BLaER1 treated with 17β-estradiol and CSF1 and Interleukin-3, amounts not matched to agents 10 nM and 100 nM (cell line): ENCODE data around the gene HSPA12B.

Experiments
- H3K27ac ChIP-seq, 11 experiments: shearing (Covaris generic); formaldehyde crosslinking; 2 replicates each; pipeline ENCODE4 v1.8.1; 2022
- H3K27me3 ChIP-seq, 11 experiments: shearing (Covaris generic); formaldehyde crosslinking; 2 replicates each; pipeline ENCODE4 v1.8.1; 2022
- H3K36me3 ChIP-seq, 11 experiments: shearing (Covaris generic); formaldehyde crosslinking; 2 replicates each; pipeline ENCODE4 v1.8.1; 2022
- H3K4me1 ChIP-seq, 10 experiments: shearing (Covaris generic); formaldehyde crosslinking; 2 replicates each; pipeline ENCODE4 v1.8.1; 2022
- H3K4me2 ChIP-seq, 11 experiments: shearing (Covaris generic); formaldehyde crosslinking; 2 replicates each; pipeline ENCODE4 v1.8.1; 2022
- H3K4me3 ChIP-seq, 10 experiments: shearing (Covaris generic); formaldehyde crosslinking; 2 replicates each; pipeline ENCODE4 v1.8.1; 2022
- H3K9ac ChIP-seq, 11 experiments: shearing (Covaris generic); formaldehyde crosslinking; 2 replicates each; pipeline ENCODE4 v1.8.1; 2022
- H3K9me3 ChIP-seq, 11 experiments: shearing (Covaris generic); formaldehyde crosslinking; replicated peaks in 1 of 11; 2 replicates each; pipeline ENCODE4 v1.8.1; 2022
- H4K20me1 ChIP-seq, 11 experiments: shearing (Covaris generic); formaldehyde crosslinking; 2 replicates each; pipeline ENCODE4 v1.8.1; 2022
- Cebpa-rat ChIP-seq, 11 experiments: shearing (Covaris generic); IDR thresholded peaks; 2 replicates each; pipeline ENCODE4 v1.8.1; 2022

The HSPA12B gene, protein sequence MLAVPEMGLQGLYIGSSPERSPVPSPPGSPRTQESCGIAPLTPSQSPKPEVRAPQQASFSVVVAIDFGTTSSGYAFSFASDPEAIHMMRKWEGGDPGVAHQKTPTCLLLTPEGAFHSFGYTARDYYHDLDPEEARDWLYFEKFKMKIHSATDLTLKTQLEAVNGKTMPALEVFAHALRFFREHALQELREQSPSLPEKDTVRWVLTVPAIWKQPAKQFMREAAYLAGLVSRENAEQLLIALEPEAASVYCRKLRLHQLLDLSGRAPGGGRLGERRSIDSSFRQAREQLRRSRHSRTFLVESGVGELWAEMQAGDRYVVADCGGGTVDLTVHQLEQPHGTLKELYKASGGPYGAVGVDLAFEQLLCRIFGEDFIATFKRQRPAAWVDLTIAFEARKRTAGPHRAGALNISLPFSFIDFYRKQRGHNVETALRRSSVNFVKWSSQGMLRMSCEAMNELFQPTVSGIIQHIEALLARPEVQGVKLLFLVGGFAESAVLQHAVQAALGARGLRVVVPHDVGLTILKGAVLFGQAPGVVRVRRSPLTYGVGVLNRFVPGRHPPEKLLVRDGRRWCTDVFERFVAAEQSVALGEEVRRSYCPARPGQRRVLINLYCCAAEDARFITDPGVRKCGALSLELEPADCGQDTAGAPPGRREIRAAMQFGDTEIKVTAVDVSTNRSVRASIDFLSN

GRCh38 chr20:3732327-3733118, at the start of gene HSPA12B:
Gene HSPA12B, plus strand, starts transcription at chr20:3732685. Its CDS starts 5,990 bp downstream, at chr20:3738675.
- H3K9me3 ChIP-seq, result no peaks in the 10 kb centered on the region
- no peaks in the 10 kb centered on the region for H3K36me3 ChIP-seq
- peak within 1 kb of the TSS in 5 of 11 experiments; percentile 18 to 44 (median 39); a peak in 3 of 22 replicates for H3K9ac ChIP-seq
- peaks cover 25 to 40% (median 31%) of the 10 kb centered on the region in 11 experiments for H3K27me3 ChIP-seq
- H3K4me1 ChIP-seq, result peaks cover 27 to 66% (median 43%) of the 10 kb centered on the region in 10 experiments
- no peaks in the 10 kb centered on the region for H4K20me1 ChIP-seq
- peak within 1 kb of the TSS; percentile 19 to 84 (median 61); a peak in 21 of 22 replicates for H3K4me2 ChIP-seq
- no peak for TF ChIP-seq Cebpa-rat (IDR thresholded peaks at IDR 0.05)
- H3K27ac ChIP-seq, result no peak within 1 kb of the TSS; a peak in 1 of 22 replicates
- peak within 1 kb of the TSS in 3 of 10 experiments; percentile 5 to 38 (median 24); a peak in 3 of 20 replicates for H3K4me3 ChIP-seq

GRCh38 chr20:3685341-3685740, 47.1 kb upstream of the HSPA12B start:
- no peaks in the 10 kb centered on the region for H3K9me3 ChIP-seq
- peaks cover 0 to 41% (median 0%) of the 10 kb centered on the region in 11 experiments; a peak in 7 of 22 replicates for H4K20me1 ChIP-seq
- peaks cover 0 to 31% (median 0%) of the 10 kb centered on the region in 11 experiments; a peak in 4 of 22 replicates for H3K36me3 ChIP-seq
- no peak overlapping the region for H3K4me2 ChIP-seq
- H3K4me3 ChIP-seq, result no peak overlapping the region
- no peak overlapping the region for H3K27ac ChIP-seq
- TF ChIP-seq Cebpa-rat (IDR thresholded peaks at IDR 0.05), result no peak
- H3K9ac ChIP-seq, result no peak overlapping the region
- H3K4me1 ChIP-seq, result peaks cover 0 to 22% (median 9%) of the 10 kb centered on the region in 10 experiments; a peak in 11 of 20 replicates
- H3K27me3 ChIP-seq, result peaks cover 34 to 49% (median 37%) of the 10 kb centered on the region in 11 experiments

DNA sequence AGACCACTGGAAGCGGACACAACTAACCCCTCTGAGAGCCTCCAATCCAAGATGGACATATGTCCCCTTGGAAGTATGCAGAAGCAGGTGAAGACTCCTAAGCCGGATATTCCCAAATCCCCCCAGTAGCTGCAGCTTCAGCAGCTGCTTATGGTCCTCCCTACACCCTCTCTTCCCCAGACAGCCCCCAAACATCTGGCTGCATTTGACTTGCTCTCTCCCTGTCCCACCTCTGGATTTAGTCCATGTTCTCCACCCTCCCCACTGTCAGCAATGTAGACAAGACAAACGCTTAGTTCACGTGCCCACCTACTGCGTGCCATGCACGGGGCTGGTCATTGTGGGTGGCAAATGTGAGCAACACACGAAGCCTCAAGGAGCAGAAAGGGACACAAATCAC, 46.1 kb upstream of the HSPA12B start:
- peak overlapping the region in 6 of 11 experiments; percentile 4 to 39 (median 21); a peak in 5 of 22 replicates for H3K4me2 ChIP-seq
- peaks cover 23 to 39% (median 26%) of the 10 kb centered on the region in 11 experiments for H3K27me3 ChIP-seq
- peaks cover 0 to 52% (median 0%) of the 10 kb centered on the region in 11 experiments; a peak in 7 of 22 replicates for H4K20me1 ChIP-seq
- H3K4me1 ChIP-seq, result peaks cover 0 to 18% (median 9%) of the 10 kb centered on the region in 10 experiments; a peak in 10 of 20 replicates
- peaks cover 0 to 42% (median 0%) of the 10 kb centered on the region in 11 experiments; a peak in 5 of 22 replicates for H3K36me3 ChIP-seq
- TF ChIP-seq Cebpa-rat (IDR thresholded peaks at IDR 0.05), result no peak
- no peaks in the 10 kb centered on the region for H3K9me3 ChIP-seq
- H3K4me3 ChIP-seq, result no peak overlapping the region
- H3K9ac ChIP-seq, result no peak overlapping the region
- H3K27ac ChIP-seq, result no peak overlapping the region

GRCh38 chr20:3686867-3687321, 45.6 kb upstream of the HSPA12B start:
- Histone ChIP-seq H3K27ac (no peak overlapping the region), H3K27me3 (peaks cover 18 to 34% (median 22%) of the 10 kb centered on the region in 11 experiments), H3K36me3 (peaks cover 0 to 46% (median 0%) of the 10 kb centered on the region in 11 experiments; a peak in 5 of 22 replicates), H3K9me3 (no peaks in the 10 kb centered on the region), H3K4me1 (peaks cover 0 to 18% (median 9%) of the 10 kb centered on the region in 10 experiments; a peak in 10 of 20 replicates), H3K4me3 (no peak overlapping the region), H3K9ac (no peak overlapping the region), H3K4me2 (peak overlapping the region in 6 of 11 experiments; percentile 4 to 39 (median 21); a peak in 5 of 22 replicates), H4K20me1 (peaks cover 0 to 57% (median 0%) of the 10 kb centered on the region in 11 experiments; a peak in 6 of 22 replicates)
- TF ChIP-seq Cebpa-rat (IDR thresholded peaks at IDR 0.05), result peak in 1 of 11 experiments; percentile 50; a peak in 2 of 22 replicates

- Histone ChIP-seq H3K4me1 (peaks cover 0 to 18% (median 9%) of the 10 kb centered on the region in 10 experiments; a peak in 10 of 20 replicates), H3K27ac (no peak overlapping the region), H3K9ac (no peak overlapping the region), H3K4me3 (no peak overlapping the region), H3K27me3 (peaks cover 11 to 26% (median 14%) of the 10 kb centered on the region in 11 experiments), H3K4me2 (no peak overlapping the region), H4K20me1 (peaks cover 0 to 64% (median 0%) of the 10 kb centered on the region in 11 experiments; a peak in 6 of 22 replicates), H3K9me3 (no peaks in the 10 kb centered on the region), H3K36me3 (peaks cover 0 to 54% (median 0%) of the 10 kb centered on the region in 11 experiments; a peak in 5 of 22 replicates)
- no peak for TF ChIP-seq Cebpa-rat (IDR thresholded peaks at IDR 0.05)
Measured at GRCh38 chr20:3687655-3688054, 44.8 kb upstream of the HSPA12B start.

- Histone ChIP-seq H3K4me2 (no peak overlapping the region), H3K4me1 (peaks cover 0 to 18% (median 9%) of the 10 kb centered on the region in 10 experiments; a peak in 10 of 20 replicates), H3K4me3 (no peak overlapping the region), H3K36me3 (peaks cover 0 to 77% (median 0%) of the 10 kb centered on the region in 11 experiments; a peak in 5 of 22 replicates), H3K27me3 (peaks cover 0 to 5% (median 0%) of the 10 kb centered on the region in 11 experiments; a peak in 1 of 22 replicates), H3K9me3 (no peaks in the 10 kb centered on the region), H3K27ac (no peak overlapping the region), H4K20me1 (peaks cover 0 to 87% (median 0%) of the 10 kb centered on the region in 11 experiments; a peak in 8 of 22 replicates), H3K9ac (no peak overlapping the region)
- TF ChIP-seq Cebpa-rat (IDR thresholded peaks at IDR 0.05), result no peak
Measured at GRCh38 chr20:3689978-3690377, 42.5 kb upstream of the HSPA12B start.

GRCh38 chr20:3690413-3690812, 42.1 kb upstream of the HSPA12B start:
- H3K27ac ChIP-seq, result no peak overlapping the region
- no peak overlapping the region for H3K4me3 ChIP-seq
- H3K4me1 ChIP-seq, result peaks cover 0 to 18% (median 9%) of the 10 kb centered on the region in 10 experiments; a peak in 10 of 20 replicates
- H3K27me3 ChIP-seq, result 0 out of 22 replicates have a peak, but pooled peaks cover 0 to 1% (median 0%) of the 10 kb centered on the region in 11 experiments
- no peaks in the 10 kb centered on the region for H3K9me3 ChIP-seq
- H3K9ac ChIP-seq, result no peak overlapping the region
- H4K20me1 ChIP-seq, result peaks cover 0 to 92% (median 0%) of the 10 kb centered on the region in 11 experiments; a peak in 8 of 22 replicates
- H3K4me2 ChIP-seq, result no peak overlapping the region
- no peak for TF ChIP-seq Cebpa-rat (IDR thresholded peaks at IDR 0.05)
- H3K36me3 ChIP-seq, result peaks cover 0 to 82% (median 0%) of the 10 kb centered on the region in 11 experiments; a peak in 5 of 22 replicates
